SK-N-SH treated with all-trans-retinoic acid at 6 μM for 48 hours (cell line): Measurements from ENCODE around the gene HOXA6.

Source experiments
- ATAC-seq: fragments of 200-7000 bp; cut with Tn5 transposase; 3 replicates; pipeline ENCODE4 v1.9.1; 2020; ENCODE audit warnings: mild to moderate bottlenecking, moderate library complexity
- BACH2 ChIP-seq: fragments of 250-450 bp; sonication (Bioruptor Pico); IDR thresholded peaks from 2 replicates; pipeline ENCODE4 v1.9.0; 2021; ENCODE audit warnings: mild to moderate bottlenecking, borderline replicate concordance
- ESRRG ChIP-seq: fragments of 250-450 bp; sonication (Bioruptor Pico); IDR thresholded peaks from 2 replicates; pipeline ENCODE4 v1.6.1; 2021; ENCODE audit warnings: mild to moderate bottlenecking
- OSR1 ChIP-seq: fragments of 250-450 bp; sonication (Bioruptor Pico); IDR thresholded peaks from 2 replicates; pipeline ENCODE4 v1.8.0; 2022; ENCODE audit warnings: moderate library complexity, mild to moderate bottlenecking, inconsistent platforms
- PPARA ChIP-seq: fragments of 250-450 bp; sonication (Bioruptor Pico); IDR thresholded peaks from 2 replicates; pipeline ENCODE4 v1.5.0; 2020; ENCODE audit warnings: mild to moderate bottlenecking, borderline replicate concordance
- RARB ChIP-seq: fragments of 250-450 bp; sonication (Bioruptor Pico); IDR thresholded peaks from 2 replicates; pipeline ENCODE4 v1.8.0; 2021; ENCODE audit warnings: mild to moderate bottlenecking, moderate library complexity
- TCF4 ChIP-seq: fragments of 250-450 bp; sonication (Bioruptor Pico); IDR thresholded peaks from 2 replicates; pipeline ENCODE4 v1.8.0; 2021; ENCODE audit warnings: mild to moderate bottlenecking, moderate library complexity, borderline replicate concordance
- TOX ChIP-seq: fragments of 250-450 bp; sonication (Bioruptor Pico); IDR thresholded peaks from 2 replicates; pipeline ENCODE4 v1.8.0; 2021; ENCODE audit warnings: mild to moderate bottlenecking, moderate library complexity, borderline replicate concordance
- ZC3H10 ChIP-seq: fragments of 250-450 bp; sonication (Bioruptor Pico); IDR thresholded peaks from 2 replicates; pipeline ENCODE4 v1.5.1; 2021; ENCODE audit warnings: mild to moderate bottlenecking, moderate library complexity
- ZFP3 ChIP-seq: fragments of 250-450 bp; sonication (Bioruptor Pico); IDR thresholded peaks from 2 replicates; pipeline ENCODE4 v1.5.0; 2020; ENCODE audit warnings: mild to moderate bottlenecking, moderate library complexity
- ZFP30 ChIP-seq: fragments of 450-650 bp; formaldehyde crosslinking; IDR thresholded peaks from 2 replicates; pipeline ENCODE4 v1.5.0; 2022; ENCODE audit warnings: mild to moderate bottlenecking, moderate library complexity
- ZNF565 ChIP-seq: fragments of 450-650 bp; formaldehyde crosslinking; conservative IDR thresholded peaks from 2 replicates; pipeline ENCODE4 v1.5.0; 2020; ENCODE audit warnings: low read depth, mild to moderate bottlenecking, moderate library complexity
- ZNF70 ChIP-seq: fragments of 450-650 bp; formaldehyde crosslinking; IDR thresholded peaks from 2 replicates; pipeline ENCODE4 v1.5.0; 2020; ENCODE audit warnings: mild to moderate bottlenecking, moderate library complexity
- ZNF8 ChIP-seq: fragments of 450-650 bp; formaldehyde crosslinking; IDR thresholded peaks from 2 replicates; pipeline ENCODE4 v1.5.0; 2020; ENCODE audit warnings: mild to moderate bottlenecking, moderate library complexity
- TF ChIP-seq, protein P1 (sequence below): fragments of 250-450 bp; sonication (Bioruptor Pico); IDR thresholded peaks from 2 replicates; pipeline ENCODE4 v1.5.1; 2020; ENCODE audit warnings: low read depth, mild to moderate bottlenecking, moderate library complexity
- TF ChIP-seq, protein P2 (sequence below): fragments of 250-450 bp; sonication (Bioruptor Pico); IDR thresholded peaks from 2 replicates; pipeline ENCODE4 v1.5.1; 2021; ENCODE audit warnings: mild to moderate bottlenecking, moderate library complexity
- TF ChIP-seq, protein P3 (sequence below): fragments of 250-450 bp; sonication (Bioruptor Pico); IDR thresholded peaks from 2 replicates; pipeline ENCODE4 v1.8.0; 2021; ENCODE audit warnings: low read depth, mild to moderate bottlenecking, moderate library complexity, borderline replicate concordance
- TF ChIP-seq, protein P4 (sequence below): fragments of 250-450 bp; sonication (Bioruptor Pico); IDR thresholded peaks from 2 replicates; pipeline ENCODE4 v1.5.0; 2020; ENCODE audit warnings: mild to moderate bottlenecking, moderate library complexity
- TF ChIP-seq, protein P5 (sequence below): fragments of 250-450 bp; sonication (Bioruptor Pico); IDR thresholded peaks from 2 replicates; pipeline ENCODE4 v1.8.0; 2020; ENCODE audit warnings: mild to moderate bottlenecking, moderate library complexity, borderline replicate concordance

The HOXA6 gene

DNA sequence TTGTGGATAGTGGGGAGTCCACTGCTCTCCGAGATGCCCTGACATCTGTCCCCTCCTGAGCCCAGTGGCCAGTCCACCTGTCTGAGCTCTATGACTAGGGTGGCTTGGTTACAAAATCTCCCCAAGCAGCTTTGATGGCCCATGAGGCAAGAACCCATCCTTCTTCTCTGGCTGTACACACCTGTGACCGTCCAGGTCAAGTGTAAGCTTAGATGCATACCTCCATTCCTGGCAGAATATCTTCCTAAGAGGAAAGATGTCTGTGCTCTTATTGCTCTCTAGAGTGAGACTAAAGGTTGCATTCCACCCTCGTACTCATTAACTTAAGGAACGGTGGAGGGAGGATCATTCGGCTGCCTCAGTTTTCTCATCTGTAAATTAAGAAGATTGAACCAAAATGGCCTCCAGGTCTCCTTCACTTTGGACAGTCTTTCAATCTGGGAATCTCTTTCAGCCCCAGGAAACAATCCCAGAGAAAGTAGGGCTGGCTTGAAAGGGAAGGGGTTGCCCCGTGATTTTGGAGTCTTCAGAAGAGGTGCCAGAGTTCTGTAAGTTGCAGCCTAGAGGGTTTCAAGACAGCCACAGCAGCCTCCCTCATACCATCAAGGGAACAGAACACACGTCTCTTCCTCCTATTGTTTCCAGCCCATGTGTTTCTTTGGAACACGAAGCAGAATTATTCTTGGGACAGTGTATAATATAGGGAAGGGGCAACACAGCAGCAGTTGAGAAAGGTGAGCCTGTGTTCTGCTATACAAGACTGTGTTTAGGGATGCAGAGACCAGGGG lies 22.5 kb downstream of the HOXA6 start:
- TF ChIP-seq PPARA (no peak), ZNF8 (no peak), RARB (no peak), TOX (no peak), OSR1 (CRISPR knock-in tag) (no peak), ZFP30 (CRISPR knock-in tag) (no peak), ZNF70 (CRISPR knock-in tag) (no peak), ZNF565 (CRISPR knock-in tag) (no peak), ZFP3 (CRISPR knock-in tag) (no peak), BACH2 (CRISPR knock-in tag) (no peak), TCF4 (CRISPR knock-in tag) (no peak)
- TF ChIP-seq, protein P1, sequence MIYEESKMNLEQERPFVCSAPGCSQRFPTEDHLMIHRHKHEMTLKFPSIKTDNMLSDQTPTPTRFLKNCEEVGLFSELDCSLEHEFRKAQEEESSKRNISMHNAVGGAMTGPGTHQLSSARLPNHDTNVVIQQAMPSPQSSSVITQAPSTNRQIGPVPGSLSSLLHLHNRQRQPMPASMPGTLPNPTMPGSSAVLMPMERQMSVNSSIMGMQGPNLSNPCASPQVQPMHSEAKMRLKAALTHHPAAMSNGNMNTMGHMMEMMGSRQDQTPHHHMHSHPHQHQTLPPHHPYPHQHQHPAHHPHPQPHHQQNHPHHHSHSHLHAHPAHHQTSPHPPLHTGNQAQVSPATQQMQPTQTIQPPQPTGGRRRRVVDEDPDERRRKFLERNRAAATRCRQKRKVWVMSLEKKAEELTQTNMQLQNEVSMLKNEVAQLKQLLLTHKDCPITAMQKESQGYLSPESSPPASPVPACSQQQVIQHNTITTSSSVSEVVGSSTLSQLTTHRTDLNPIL (CRISPR knock-in tag), result no peak
- TF ChIP-seq, protein P2, sequence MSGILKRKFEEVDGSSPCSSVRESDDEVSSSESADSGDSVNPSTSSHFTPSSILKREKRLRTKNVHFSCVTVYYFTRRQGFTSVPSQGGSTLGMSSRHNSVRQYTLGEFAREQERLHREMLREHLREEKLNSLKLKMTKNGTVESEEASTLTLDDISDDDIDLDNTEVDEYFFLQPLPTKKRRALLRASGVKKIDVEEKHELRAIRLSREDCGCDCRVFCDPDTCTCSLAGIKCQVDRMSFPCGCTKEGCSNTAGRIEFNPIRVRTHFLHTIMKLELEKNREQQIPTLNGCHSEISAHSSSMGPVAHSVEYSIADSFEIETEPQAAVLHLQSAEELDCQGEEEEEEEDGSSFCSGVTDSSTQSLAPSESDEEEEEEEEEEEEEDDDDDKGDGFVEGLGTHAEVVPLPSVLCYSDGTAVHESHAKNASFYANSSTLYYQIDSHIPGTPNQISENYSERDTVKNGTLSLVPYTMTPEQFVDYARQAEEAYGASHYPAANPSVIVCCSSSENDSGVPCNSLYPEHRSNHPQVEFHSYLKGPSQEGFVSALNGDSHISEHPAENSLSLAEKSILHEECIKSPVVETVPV (CRISPR knock-in tag), result no peak
- TF ChIP-seq, protein P3, sequence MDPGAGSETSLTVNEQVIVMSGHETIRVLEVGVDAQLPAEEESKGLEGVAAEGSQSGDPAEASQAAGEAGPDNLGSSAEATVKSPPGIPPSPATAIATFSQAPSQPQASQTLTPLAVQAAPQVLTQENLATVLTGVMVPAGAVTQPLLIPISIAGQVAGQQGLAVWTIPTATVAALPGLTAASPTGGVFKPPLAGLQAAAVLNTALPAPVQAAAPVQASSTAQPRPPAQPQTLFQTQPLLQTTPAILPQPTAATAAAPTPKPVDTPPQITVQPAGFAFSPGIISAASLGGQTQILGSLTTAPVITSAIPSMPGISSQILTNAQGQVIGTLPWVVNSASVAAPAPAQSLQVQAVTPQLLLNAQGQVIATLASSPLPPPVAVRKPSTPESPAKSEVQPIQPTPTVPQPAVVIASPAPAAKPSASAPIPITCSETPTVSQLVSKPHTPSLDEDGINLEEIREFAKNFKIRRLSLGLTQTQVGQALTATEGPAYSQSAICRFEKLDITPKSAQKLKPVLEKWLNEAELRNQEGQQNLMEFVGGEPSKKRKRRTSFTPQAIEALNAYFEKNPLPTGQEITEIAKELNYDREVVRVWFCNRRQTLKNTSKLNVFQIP (CRISPR knock-in tag), result no peak
- TF ChIP-seq, protein P4, sequence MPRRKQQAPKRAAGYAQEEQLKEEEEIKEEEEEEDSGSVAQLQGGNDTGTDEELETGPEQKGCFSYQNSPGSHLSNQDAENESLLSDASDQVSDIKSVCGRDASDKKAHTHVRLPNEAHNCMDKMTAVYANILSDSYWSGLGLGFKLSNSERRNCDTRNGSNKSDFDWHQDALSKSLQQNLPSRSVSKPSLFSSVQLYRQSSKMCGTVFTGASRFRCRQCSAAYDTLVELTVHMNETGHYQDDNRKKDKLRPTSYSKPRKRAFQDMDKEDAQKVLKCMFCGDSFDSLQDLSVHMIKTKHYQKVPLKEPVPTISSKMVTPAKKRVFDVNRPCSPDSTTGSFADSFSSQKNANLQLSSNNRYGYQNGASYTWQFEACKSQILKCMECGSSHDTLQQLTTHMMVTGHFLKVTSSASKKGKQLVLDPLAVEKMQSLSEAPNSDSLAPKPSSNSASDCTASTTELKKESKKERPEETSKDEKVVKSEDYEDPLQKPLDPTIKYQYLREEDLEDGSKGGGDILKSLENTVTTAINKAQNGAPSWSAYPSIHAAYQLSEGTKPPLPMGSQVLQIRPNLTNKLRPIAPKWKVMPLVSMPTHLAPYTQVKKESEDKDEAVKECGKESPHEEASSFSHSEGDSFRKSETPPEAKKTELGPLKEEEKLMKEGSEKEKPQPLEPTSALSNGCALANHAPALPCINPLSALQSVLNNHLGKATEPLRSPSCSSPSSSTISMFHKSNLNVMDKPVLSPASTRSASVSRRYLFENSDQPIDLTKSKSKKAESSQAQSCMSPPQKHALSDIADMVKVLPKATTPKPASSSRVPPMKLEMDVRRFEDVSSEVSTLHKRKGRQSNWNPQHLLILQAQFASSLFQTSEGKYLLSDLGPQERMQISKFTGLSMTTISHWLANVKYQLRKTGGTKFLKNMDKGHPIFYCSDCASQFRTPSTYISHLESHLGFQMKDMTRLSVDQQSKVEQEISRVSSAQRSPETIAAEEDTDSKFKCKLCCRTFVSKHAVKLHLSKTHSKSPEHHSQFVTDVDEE (CRISPR knock-in tag), result no peak
- TF ChIP-seq, protein P5, sequence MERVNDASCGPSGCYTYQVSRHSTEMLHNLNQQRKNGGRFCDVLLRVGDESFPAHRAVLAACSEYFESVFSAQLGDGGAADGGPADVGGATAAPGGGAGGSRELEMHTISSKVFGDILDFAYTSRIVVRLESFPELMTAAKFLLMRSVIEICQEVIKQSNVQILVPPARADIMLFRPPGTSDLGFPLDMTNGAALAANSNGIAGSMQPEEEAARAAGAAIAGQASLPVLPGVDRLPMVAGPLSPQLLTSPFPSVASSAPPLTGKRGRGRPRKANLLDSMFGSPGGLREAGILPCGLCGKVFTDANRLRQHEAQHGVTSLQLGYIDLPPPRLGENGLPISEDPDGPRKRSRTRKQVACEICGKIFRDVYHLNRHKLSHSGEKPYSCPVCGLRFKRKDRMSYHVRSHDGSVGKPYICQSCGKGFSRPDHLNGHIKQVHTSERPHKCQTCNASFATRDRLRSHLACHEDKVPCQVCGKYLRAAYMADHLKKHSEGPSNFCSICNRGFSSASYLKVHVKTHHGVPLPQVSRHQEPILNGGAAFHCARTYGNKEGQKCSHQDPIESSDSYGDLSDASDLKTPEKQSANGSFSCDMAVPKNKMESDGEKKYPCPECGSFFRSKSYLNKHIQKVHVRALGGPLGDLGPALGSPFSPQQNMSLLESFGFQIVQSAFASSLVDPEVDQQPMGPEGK (CRISPR knock-in tag), result no peak
- ATAC-seq, result no peak

DNA sequence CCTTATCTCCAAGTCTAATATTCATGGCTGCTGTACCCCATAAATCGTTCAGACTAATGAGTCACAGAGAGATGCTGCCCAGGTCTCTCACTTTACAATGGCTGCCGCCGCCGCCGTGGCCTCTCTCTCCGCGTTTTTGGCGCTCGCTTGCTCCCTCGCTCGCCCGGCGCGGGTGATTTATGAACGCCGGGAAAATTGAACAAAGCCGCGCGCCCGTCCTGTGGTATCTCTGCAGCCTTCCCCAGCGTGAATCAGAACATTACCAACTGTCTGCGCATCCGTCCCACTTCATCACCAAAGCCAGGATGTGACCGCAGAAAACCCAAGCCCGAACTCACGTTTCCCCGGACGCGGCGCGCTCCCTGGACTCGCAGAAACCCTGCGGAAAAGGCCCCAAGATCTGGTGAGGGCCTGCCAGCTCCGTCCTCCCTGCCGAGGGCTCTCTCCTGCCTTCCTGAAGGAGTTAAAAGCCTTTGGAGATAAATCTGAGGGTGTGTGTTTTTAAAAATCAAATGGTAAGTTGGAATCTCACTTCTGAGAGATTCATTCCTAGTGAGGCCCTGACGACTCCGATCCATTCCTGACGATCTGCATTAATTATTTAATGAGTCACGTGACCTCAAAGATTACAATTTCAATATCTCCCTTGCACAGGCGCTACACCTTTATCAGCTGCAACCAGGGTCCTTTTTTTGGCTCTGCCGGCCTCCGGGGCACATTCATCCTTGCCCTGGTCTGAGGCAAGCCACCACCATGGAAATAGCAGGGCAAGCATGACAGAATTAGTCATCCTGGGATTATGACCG lies 23.3 kb downstream of the HOXA6 start:
- ATAC-seq, result no peak; the same call in 2 of the 3 replicates
- TF ChIP-seq TOX (no peak), ZNF565 (CRISPR knock-in tag) (no peak), ZNF8 (no peak), ZC3H10 (CRISPR knock-in tag) (no peak), ESRRG (no peak), ZFP3 (CRISPR knock-in tag) (no peak), OSR1 (CRISPR knock-in tag) (no peak), BACH2 (CRISPR knock-in tag) (no peak), RARB (no peak)
- TF ChIP-seq, protein P4 (CRISPR knock-in tag), result no peak
- TF ChIP-seq, protein P1 (CRISPR knock-in tag), result no peak
- TF ChIP-seq, protein P5 (CRISPR knock-in tag), result no peak
- TF ChIP-seq, protein P3 (CRISPR knock-in tag), result no peak
